HCT116 (cell line): ENCODE measurements around the gene GFOD2. TPM values are rescaled to one million over a fixed set of nuclear protein-coding genes. Genes with fewer than 3 reads are reported as not detected.

Source experiments
- ATAC-seq: fragments of 200-7000 bp; cut with Tn5 transposase; 2 replicates; pipeline ENCODE4 v1.9.1; 2020; ENCODE audit warnings: mild to moderate bottlenecking, moderate library complexity
- BruUV-seq: library from RNA; stranded (reverse); fragments of 400-500 nt; replicated peaks from 2 replicates; lab custom pipeline; 2021; lab: Mats Ljungman, UMichigan
- CTCF ChIA-PET: fragments of 300-600 bp; sonication (Branson Sonifier 250); formaldehyde crosslinking; loops from one replicate; lab custom pipeline; 2021; ENCODE audit warnings: antibody characterized with exemption; lab: Charles Lee
- POLR2A ChIA-PET: fragments of 300-600, 350-600 bp; sonication (Branson Sonifier 250); formaldehyde crosslinking; loops from one replicate; lab custom pipeline; 2021; ENCODE audit warnings: antibody characterized with exemption; lab: Charles Lee
- RAD21 ChIA-PET, 2 experiments: fragments of 300-600 bp; sonication (Branson Sonifier 250); formaldehyde crosslinking; loops; one replicate each; lab custom pipeline; 2023; ENCODE audit warnings: low total read pairs in 2 of 2; ENCODE audit not compliant: uncharacterized antibody in 2 of 2, unreplicated experiment in 2 of 2, low non-redundant PET in 1 of 2; lab: Charles Lee
- DNase-seq: peaks from one replicate; pipeline ENCODE4 v3.0.0-alpha.2; 2010; ENCODE audit warnings: low read depth, low spot score
- H2AFZ ChIP-seq: fragments of 200-600 bp; shearing (Covaris generic), sonication (generic); 2 replicates; pipeline ENCODE4 v1.6.1; 2017; ENCODE audit warnings: low read depth, mixed run types, mixed read lengths, antibody characterized with exemption, low read length; ENCODE audit not compliant: poor library complexity, severe bottlenecking
- H3K27ac ChIP-seq: 2 replicates; pipeline ENCODE4 v1.5.1; 2012; ENCODE audit warnings: low read depth, low read length
- H3K27me3 ChIP-seq: fragments of 200-600 bp; sonication (generic); 2 replicates; pipeline ENCODE4 v1.6.1; 2016; ENCODE audit warnings: mixed run types, low read length, mixed read lengths; ENCODE audit not compliant: insufficient read depth
- H3K36me3 ChIP-seq, 2 experiments: fragments of 200-500 bp in 1 of 2; fragments of 200-600 bp in 1 of 2; sonication (Bioruptor generic) in 1 of 2; sonication (generic) in 1 of 2; 2 replicates each; pipeline versions ENCODE4 v1.5.1 to v1.6.1; 2014 to 2016; ENCODE audit warnings: low read length in 2 of 2, inconsistent platforms in 1 of 2, mixed read lengths in 1 of 2, mixed run types in 1 of 2; ENCODE audit not compliant: insufficient read depth in 2 of 2, control insufficient read depth in 1 of 2
- H3K4me1 ChIP-seq, 2 experiments: fragments of 200-600 bp in 1 of 2; sonication (generic) in 1 of 2; 2 replicates each; pipeline versions ENCODE4 v1.5.1 to v1.6.1; 2012 to 2017; ENCODE audit warnings: low read length in 2 of 2, inconsistent platforms in 1 of 2, mild to moderate bottlenecking in 1 of 2, mixed read lengths in 1 of 2, mixed run types in 1 of 2, moderate library complexity in 1 of 2; ENCODE audit not compliant: insufficient read depth in 2 of 2, control insufficient read depth in 1 of 2
- H3K4me2 ChIP-seq: fragments of 200-600 bp; sonication (generic); 2 replicates; pipeline ENCODE4 v1.6.1; 2017; ENCODE audit warnings: mixed run types, low read length, mixed read lengths
- H3K4me3 ChIP-seq, 2 experiments: fragments of 200-600 bp in 1 of 2; sonication (generic) in 1 of 2; replicated peaks in 1 of 2; 2 replicates each; pipeline ENCODE4 v1.5.1; 2011 to 2016; ENCODE audit warnings: low read length in 2 of 2, control low read depth in 1 of 2, low read depth in 1 of 2, mild to moderate bottlenecking in 1 of 2, mixed read lengths in 1 of 2, mixed run types in 1 of 2
- H3K79me2 ChIP-seq: fragments of 200-600 bp; sonication (generic); 2 replicates; pipeline ENCODE4 v1.6.1; 2017; ENCODE audit warnings: mild to moderate bottlenecking, mixed run types, low read length, moderate library complexity, mixed read lengths; ENCODE audit not compliant: insufficient read depth
- H3K9ac ChIP-seq: fragments of 200-600 bp; sonication (generic); 2 replicates; pipeline ENCODE4 v1.6.1; 2016; ENCODE audit warnings: low read length, mixed read lengths
- H3K9me2 ChIP-seq: fragments of 200-600 bp; sonication (generic), shearing (Covaris generic); 2 replicates; pipeline ENCODE4 v1.6.1; 2017; ENCODE audit warnings: mixed run types, mild to moderate bottlenecking, moderate library complexity; ENCODE audit not compliant: insufficient read depth
- H3K9me3 ChIP-seq, 2 experiments: fragments of 200-500 bp in 1 of 2; fragments of 200-600 bp in 1 of 2; sonication (Bioruptor generic) in 1 of 2; sonication (generic) in 1 of 2; 2 replicates each; pipeline ENCODE4 v1.6.1; 2014 to 2017; ENCODE audit warnings: low read length in 2 of 2, mixed read lengths in 2 of 2, inconsistent platforms in 1 of 2, low read depth in 1 of 2, mild to moderate bottlenecking in 1 of 2, mixed run types in 1 of 2, moderate library complexity in 1 of 2; ENCODE audit not compliant: control insufficient read depth in 1 of 2, insufficient read depth in 1 of 2
- H4K20me1 ChIP-seq: fragments of 200-600 bp; sonication (generic), shearing (Covaris generic); 2 replicates; pipeline ENCODE4 v1.6.1; 2017; ENCODE audit warnings: mixed run types, mild to moderate bottlenecking, moderate library complexity; ENCODE audit not compliant: insufficient read depth
- CEBPB ChIP-seq: IDR thresholded peaks from 2 replicates; pipeline ENCODE4 v1.6.1; 2012; ENCODE audit warnings: low read depth
- EGR1 ChIP-seq: IDR thresholded peaks from 2 replicates; pipeline ENCODE4 v1.6.1; 2012; ENCODE audit warnings: low read depth
- ELF1 ChIP-seq: IDR thresholded peaks from 2 replicates; pipeline ENCODE4 v1.6.1; 2012; ENCODE audit warnings: low read depth, borderline replicate concordance
- EZH2 ChIP-seq: fragments of 200-600 bp; sonication (generic); IDR thresholded peaks from 2 replicates; pipeline ENCODE4 v1.6.1; 2017; ENCODE audit warnings: antibody characterized with exemption, mixed run types
- FOSL1 ChIP-seq: IDR thresholded peaks from 2 replicates; pipeline ENCODE4 v1.6.1; 2012; ENCODE audit warnings: low read depth
- JUND ChIP-seq: IDR thresholded peaks from 2 replicates; pipeline ENCODE4 v1.6.1; 2012
- POLR2A ChIP-seq: IDR thresholded peaks from 2 replicates; pipeline ENCODE4 v1.7.0; 2011; ENCODE audit warnings: borderline replicate concordance; ENCODE audit not compliant: insufficient read depth, insufficient read length; ENCODE audit errors: extremely low read depth
- RAD21 ChIP-seq: IDR thresholded peaks from 2 replicates; pipeline ENCODE4 v1.6.1; 2012; ENCODE audit warnings: low read depth, mild to moderate bottlenecking
- SIN3A ChIP-seq: IDR thresholded peaks from 2 replicates; pipeline ENCODE4 v1.6.1; 2012; ENCODE audit warnings: low read depth
- SRF ChIP-seq: IDR thresholded peaks from 2 replicates; pipeline ENCODE4 v1.6.1; 2012; ENCODE audit warnings: low read depth
- TCF7L2 ChIP-seq: IDR thresholded peaks from 2 replicates; pipeline ENCODE4 v1.7.0; 2011; ENCODE audit warnings: borderline replicate concordance, inconsistent platforms; ENCODE audit not compliant: insufficient read depth, insufficient read length; ENCODE audit errors: extremely low read depth
- YY1 ChIP-seq: IDR thresholded peaks from 2 replicates; pipeline ENCODE4 v1.6.1; 2011; ENCODE audit warnings: low read length, low read depth, moderate library complexity, mild to moderate bottlenecking; ENCODE audit not compliant: insufficient replicate concordance; ENCODE audit errors: extremely low read depth
- ZBTB33 ChIP-seq: IDR thresholded peaks from 2 replicates; pipeline ENCODE4 v1.6.1; 2011; ENCODE audit warnings: mild to moderate bottlenecking, low read length, moderate library complexity; ENCODE audit not compliant: insufficient replicate concordance; ENCODE audit errors: extremely low read depth
- ZNF274 ChIP-seq: fragments of 200-500 bp; sonication (Bioruptor generic); IDR thresholded peaks from 2 replicates; pipeline ENCODE4 v1.6.1; 2014; ENCODE audit warnings: mild to moderate bottlenecking, low read depth, low read length, inconsistent platforms
- intact Hi-C: fragments of 100-400 bp; cut with micrococcal nuclease; formaldehyde crosslinking; loops from 2 replicates; pipeline ENCODE4 v1.10.0; 2022
- total RNA-seq: library from RNA; stranded (reverse); gene quantifications from one replicate; pipeline ENCODE4 v1.2.1, GENCODE V29; 2021; ENCODE audit not compliant: unreplicated experiment
- TF ChIP-seq, protein P1 (sequence below): IDR thresholded peaks from 2 replicates; pipeline ENCODE4 v1.6.1; 2012
- TF ChIP-seq, protein P2 (sequence below): IDR thresholded peaks from 2 replicates; pipeline ENCODE4 v1.6.1; 2012; ENCODE audit warnings: low read depth
- TF ChIP-seq, protein P3 (sequence below): IDR thresholded peaks from 2 replicates; pipeline ENCODE4 v1.6.1; 2012

The GFOD2 gene
- total RNA-seq, 1 experiment from 2014 or later: 17.4 TPM

- ChIA-PET CTCF (no interaction called here), RAD21 (no interaction called here), POLR2A (no interaction called here)
- no peaks in the 10 kb centered on the region for H3K36me3 ChIP-seq
- no peaks in the 10 kb centered on the region for H4K20me1 ChIP-seq
- no peak overlapping the region for H3K4me3 ChIP-seq
- no peak for TF ChIP-seq YY1
- TF ChIP-seq, protein P1, sequence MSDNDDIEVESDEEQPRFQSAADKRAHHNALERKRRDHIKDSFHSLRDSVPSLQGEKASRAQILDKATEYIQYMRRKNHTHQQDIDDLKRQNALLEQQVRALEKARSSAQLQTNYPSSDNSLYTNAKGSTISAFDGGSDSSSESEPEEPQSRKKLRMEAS: no peak
- TF ChIP-seq POLR2A: no peak
- no peak for TF ChIP-seq SIN3A
- TF ChIP-seq, protein P2, sequence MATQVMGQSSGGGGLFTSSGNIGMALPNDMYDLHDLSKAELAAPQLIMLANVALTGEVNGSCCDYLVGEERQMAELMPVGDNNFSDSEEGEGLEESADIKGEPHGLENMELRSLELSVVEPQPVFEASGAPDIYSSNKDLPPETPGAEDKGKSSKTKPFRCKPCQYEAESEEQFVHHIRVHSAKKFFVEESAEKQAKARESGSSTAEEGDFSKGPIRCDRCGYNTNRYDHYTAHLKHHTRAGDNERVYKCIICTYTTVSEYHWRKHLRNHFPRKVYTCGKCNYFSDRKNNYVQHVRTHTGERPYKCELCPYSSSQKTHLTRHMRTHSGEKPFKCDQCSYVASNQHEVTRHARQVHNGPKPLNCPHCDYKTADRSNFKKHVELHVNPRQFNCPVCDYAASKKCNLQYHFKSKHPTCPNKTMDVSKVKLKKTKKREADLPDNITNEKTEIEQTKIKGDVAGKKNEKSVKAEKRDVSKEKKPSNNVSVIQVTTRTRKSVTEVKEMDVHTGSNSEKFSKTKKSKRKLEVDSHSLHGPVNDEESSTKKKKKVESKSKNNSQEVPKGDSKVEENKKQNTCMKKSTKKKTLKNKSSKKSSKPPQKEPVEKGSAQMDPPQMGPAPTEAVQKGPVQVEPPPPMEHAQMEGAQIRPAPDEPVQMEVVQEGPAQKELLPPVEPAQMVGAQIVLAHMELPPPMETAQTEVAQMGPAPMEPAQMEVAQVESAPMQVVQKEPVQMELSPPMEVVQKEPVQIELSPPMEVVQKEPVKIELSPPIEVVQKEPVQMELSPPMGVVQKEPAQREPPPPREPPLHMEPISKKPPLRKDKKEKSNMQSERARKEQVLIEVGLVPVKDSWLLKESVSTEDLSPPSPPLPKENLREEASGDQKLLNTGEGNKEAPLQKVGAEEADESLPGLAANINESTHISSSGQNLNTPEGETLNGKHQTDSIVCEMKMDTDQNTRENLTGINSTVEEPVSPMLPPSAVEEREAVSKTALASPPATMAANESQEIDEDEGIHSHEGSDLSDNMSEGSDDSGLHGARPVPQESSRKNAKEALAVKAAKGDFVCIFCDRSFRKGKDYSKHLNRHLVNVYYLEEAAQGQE: no peak
- no peak for TF ChIP-seq RAD21
- TF ChIP-seq TCF7L2: no peak
- TF ChIP-seq FOSL1: no peak
- TF ChIP-seq EZH2: no peak
- TF ChIP-seq ZNF274: no peak
- TF ChIP-seq ELF1: no peak
- no peak for TF ChIP-seq SRF
- TF ChIP-seq JUND: no peak
- no peak for TF ChIP-seq CEBPB
- no peak for TF ChIP-seq EGR1
- no peak for TF ChIP-seq ZBTB33
- TF ChIP-seq, protein P3, sequence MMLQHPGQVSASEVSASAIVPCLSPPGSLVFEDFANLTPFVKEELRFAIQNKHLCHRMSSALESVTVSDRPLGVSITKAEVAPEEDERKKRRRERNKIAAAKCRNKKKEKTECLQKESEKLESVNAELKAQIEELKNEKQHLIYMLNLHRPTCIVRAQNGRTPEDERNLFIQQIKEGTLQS: no peak
- no peak overlapping the region for H3K4me2 ChIP-seq
- no peaks in the 10 kb centered on the region; the same call in 1 of the 2 replicates for H3K79me2 ChIP-seq
- no peak overlapping the region for H3K27ac ChIP-seq
- no TSS peak for BruUV-seq
- no peaks in the 10 kb centered on the region for H3K9me3 ChIP-seq
- H2AFZ ChIP-seq: no peak overlapping the region
- DNase-seq: no peak
- intact Hi-C loops: no loop called here
- no peak for ATAC-seq
- no peaks in the 10 kb centered on the region for H3K27me3 ChIP-seq
- H3K9me2 ChIP-seq: no peaks in the 10 kb centered on the region
- H3K9ac ChIP-seq: no peak overlapping the region
- H3K4me1 ChIP-seq: no peaks in the 10 kb centered on the region
These were observed 30.4 kb upstream of the GFOD2 start for GRCh38 chr16:67749436-67750078.
